Measurements from ENCODE around the gene HORMAD2.
"Not testable (repeated sequence)": the region's sequence is repeated elsewhere in the genome, so short reads cannot be mapped to it uniquely, and the experiment has no call there.

DNA sequence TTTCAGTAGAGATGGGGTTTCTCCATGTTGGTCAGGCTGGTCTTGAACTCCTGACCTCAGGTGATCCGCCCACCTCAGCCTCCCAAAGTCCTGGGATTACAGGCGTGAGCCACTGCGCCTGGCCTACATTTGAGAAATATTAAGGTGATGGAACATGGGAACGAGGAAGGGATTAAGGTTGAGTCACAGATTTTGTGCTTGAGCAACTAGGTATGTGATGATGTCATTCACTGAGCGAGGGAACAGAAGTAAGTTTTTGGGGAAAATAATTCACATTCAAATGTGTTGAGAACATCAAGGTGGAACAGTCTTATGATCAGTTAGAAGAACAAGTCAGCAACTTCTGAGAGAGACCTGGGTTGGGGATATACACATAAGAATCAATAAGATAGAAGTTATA lies 6.8 kb downstream of the HORMAD2 start:
- TF ChIP-seq EP300 (IDR thresholded peaks at IDR 0.05; ENCODE audit: borderline replicate concordance) (peak; percentile 52; the same call in 1 of the 2 replicates), TCF12 (IDR thresholded peaks at IDR 0.05; ENCODE audit: low read depth) (peak; percentile 62; the same call in 1 of the 2 replicates), CEBPB (IDR thresholded peaks at IDR 0.05) (peak; percentile 74)
- not testable (repeated sequence) for TF ChIP-seq YY1 (IDR thresholded peaks at IDR 0.05; ENCODE audit: low read depth); TAF1 (IDR thresholded peaks at IDR 0.05; ENCODE audit: low read depth); CREB1 (IDR thresholded peaks at IDR 0.05; ENCODE audit: low read depth); NFIC (IDR thresholded peaks at IDR 0.05); EGR1 (IDR thresholded peaks at IDR 0.05); RAD21 (IDR thresholded peaks at IDR 0.05; ENCODE audit: low read depth); FOXM1 (IDR thresholded peaks at IDR 0.05; ENCODE audit: borderline replicate concordance, low read depth); USF1 (IDR thresholded peaks at IDR 0.05); ZBTB7A (IDR thresholded peaks at IDR 0.05; ENCODE audit: low read depth)
- TF ChIP-seq, protein P1, sequence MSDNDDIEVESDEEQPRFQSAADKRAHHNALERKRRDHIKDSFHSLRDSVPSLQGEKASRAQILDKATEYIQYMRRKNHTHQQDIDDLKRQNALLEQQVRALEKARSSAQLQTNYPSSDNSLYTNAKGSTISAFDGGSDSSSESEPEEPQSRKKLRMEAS (IDR thresholded peaks at IDR 0.05), result not testable (repeated sequence)
